BLaER1 treated with 17β-estradiol and CSF1 and Interleukin-3, amounts not matched to agents 10 nM and 100 nM (cell line): ENCODE data around the gene STK25.
"Not testable (repeated sequence)": the region's sequence is repeated elsewhere in the genome, so short reads cannot be mapped to it uniquely, and the experiment has no call there.

Source experiments
- H3K27ac ChIP-seq, 11 experiments: shearing (Covaris generic); formaldehyde crosslinking; 2 replicates each; pipeline ENCODE4 v1.8.1; 2022
- H3K27me3 ChIP-seq, 11 experiments: shearing (Covaris generic); formaldehyde crosslinking; 2 replicates each; pipeline ENCODE4 v1.8.1; 2022
- H3K36me3 ChIP-seq, 11 experiments: shearing (Covaris generic); formaldehyde crosslinking; 2 replicates each; pipeline ENCODE4 v1.8.1; 2022
- H3K4me1 ChIP-seq, 10 experiments: shearing (Covaris generic); formaldehyde crosslinking; 2 replicates each; pipeline ENCODE4 v1.8.1; 2022
- H3K4me2 ChIP-seq, 11 experiments: shearing (Covaris generic); formaldehyde crosslinking; 2 replicates each; pipeline ENCODE4 v1.8.1; 2022
- H3K4me3 ChIP-seq, 10 experiments: shearing (Covaris generic); formaldehyde crosslinking; 2 replicates each; pipeline ENCODE4 v1.8.1; 2022
- H3K9ac ChIP-seq, 11 experiments: shearing (Covaris generic); formaldehyde crosslinking; 2 replicates each; pipeline ENCODE4 v1.8.1; 2022
- H3K9me3 ChIP-seq, 11 experiments: shearing (Covaris generic); formaldehyde crosslinking; replicated peaks in 1 of 11; 2 replicates each; pipeline ENCODE4 v1.8.1; 2022
- H4K20me1 ChIP-seq, 11 experiments: shearing (Covaris generic); formaldehyde crosslinking; 2 replicates each; pipeline ENCODE4 v1.8.1; 2022
- Cebpa-rat ChIP-seq, 11 experiments: shearing (Covaris generic); IDR thresholded peaks; 2 replicates each; pipeline ENCODE4 v1.8.1; 2022

The STK25 gene

DNA sequence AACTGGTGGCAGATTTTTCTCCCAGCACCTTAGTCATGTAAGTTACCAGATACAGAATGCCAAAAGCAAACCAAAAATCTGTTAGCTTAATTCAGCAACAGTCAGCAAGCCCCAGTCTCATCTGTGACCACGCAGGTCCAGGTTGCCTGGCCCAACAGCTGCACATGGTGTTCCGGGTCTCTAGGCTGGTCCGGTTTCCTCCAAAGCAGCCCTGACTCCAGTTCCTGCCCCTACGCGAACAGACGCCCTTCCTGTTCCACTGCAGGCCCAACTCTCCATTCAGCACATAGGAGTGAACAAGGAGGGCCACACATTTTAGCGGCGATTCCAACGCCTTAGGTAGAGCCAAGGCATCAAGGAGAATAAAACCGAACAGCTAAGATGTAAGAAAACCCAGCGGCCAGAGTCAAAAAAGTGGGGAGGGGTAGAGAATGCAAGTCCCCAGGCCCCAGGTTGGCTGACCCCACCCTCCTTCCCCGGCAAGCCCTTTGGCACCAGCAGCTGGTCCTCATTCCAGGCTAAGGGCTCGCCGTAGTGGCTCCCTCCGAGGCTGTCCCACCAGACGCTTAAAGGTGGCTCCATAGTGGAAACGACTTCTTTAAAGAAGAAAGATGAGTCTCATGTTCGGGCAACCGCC is 1.5 kb downstream of the STK25 start:
- Histone ChIP-seq H3K36me3 (peaks cover 6 to 37% (median 30%) of the 10 kb centered on the region in 11 experiments; a peak in 21 of 22 replicates), H3K4me2 (peak overlapping the region; percentile 92 to 100 (median 98)), H3K27me3 (no peaks in the 10 kb centered on the region), H3K27ac (peak overlapping the region in 9 of 11 experiments; percentile 79 to 90 (median 84); a peak in 16 of 22 replicates), H3K4me1 (peaks cover 28 to 38% (median 34%) of the 10 kb centered on the region in 10 experiments), H3K9ac (peak overlapping the region; percentile 75 to 94 (median 87)), H3K4me3 (peak overlapping the region; percentile 81 to 96 (median 91)), H4K20me1 (peaks cover 52 to 61% (median 57%) of the 10 kb centered on the region in 11 experiments), H3K9me3 (no peaks in the 10 kb centered on the region)
- TF ChIP-seq Cebpa-rat (IDR thresholded peaks at IDR 0.05) = no peak

- Histone ChIP-seq H3K4me3 (peak overlapping the region in 6 of 10 experiments; percentile 86 to 95 (median 93); a peak in 6 of 20 replicates), H4K20me1 (peaks cover 58 to 67% (median 63%) of the 10 kb centered on the region in 11 experiments), H3K9ac (peak overlapping the region in 7 of 11 experiments; percentile 3 to 94 (median 89); a peak in 9 of 22 replicates)
Observed at GRCh38 chr2:241506317-241506716, 2.1 kb downstream of the STK25 start.

DNA sequence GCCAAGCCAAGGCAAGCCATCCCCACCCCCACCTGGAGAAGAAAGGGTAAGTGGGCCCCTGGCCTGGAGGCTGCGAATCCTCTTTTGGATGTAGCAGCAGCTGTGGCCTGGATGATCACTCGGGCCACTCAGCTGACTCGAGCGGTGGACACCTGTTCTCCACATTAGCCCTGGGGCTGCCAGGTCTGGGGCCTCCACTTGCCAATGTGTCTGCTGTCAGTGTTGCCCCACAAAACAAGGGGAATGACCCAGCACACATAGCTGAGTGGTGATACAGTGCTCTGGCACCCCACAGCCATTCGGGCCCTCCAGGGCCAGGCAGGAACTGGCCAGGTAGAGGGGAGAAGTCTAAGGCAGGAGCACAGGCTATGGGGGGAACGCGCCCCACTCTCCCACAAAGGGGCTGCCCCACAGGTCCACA is 2.6 kb downstream of the STK25 start:
- Histone ChIP-seq H4K20me1 (peaks cover 63 to 72% (median 68%) of the 10 kb centered on the region in 11 experiments), H3K4me3 (no peak overlapping the region)
- no peak for TF ChIP-seq Cebpa-rat (IDR thresholded peaks at IDR 0.05)

More at GRCh38 chr2:241506317-241506716, 2.1 kb downstream of the STK25 start:
- Histone ChIP-seq H3K4me2 (peak overlapping the region; percentile 92 to 100 (median 98)), H3K36me3 (peaks cover 11 to 43% (median 36%) of the 10 kb centered on the region in 11 experiments), H3K4me1 (peaks cover 28 to 38% (median 34%) of the 10 kb centered on the region in 10 experiments)
- not testable (repeated sequence) for H3K9me3 ChIP-seq, H3K27ac ChIP-seq, H3K27me3 ChIP-seq

GRCh38 chr2:241505086-241505780 is 3.2 kb downstream of the STK25 start:
- H3K4me3 ChIP-seq = no peak overlapping the region
- peak overlapping the region in 10 of 11 experiments; percentile 3 to 89 (median 23); a peak in 6 of 22 replicates for H3K9ac ChIP-seq
- no peak for TF ChIP-seq Cebpa-rat (IDR thresholded peaks at IDR 0.05)
- no peaks in the 10 kb centered on the region for H3K9me3 ChIP-seq
- no peaks in the 10 kb centered on the region for H3K27me3 ChIP-seq
- peaks cover 22 to 54% (median 46%) of the 10 kb centered on the region in 11 experiments for H3K36me3 ChIP-seq
- H3K4me2 ChIP-seq = peak overlapping the region in 8 of 11 experiments; percentile 92 to 100 (median 98); a peak in 10 of 22 replicates
- H3K27ac ChIP-seq = peak overlapping the region in 2 of 11 experiments; percentile 9 to 17; a peak in 1 of 22 replicates
- H4K20me1 ChIP-seq = peaks cover 69 to 78% (median 74%) of the 10 kb centered on the region in 11 experiments
- peaks cover 28 to 38% (median 34%) of the 10 kb centered on the region in 10 experiments for H3K4me1 ChIP-seq

More for the DNA sequence above, 2.6 kb downstream of the STK25 start:
- peaks cover 28 to 38% (median 34%) of the 10 kb centered on the region in 10 experiments for H3K4me1 ChIP-seq
- H3K36me3 ChIP-seq = peaks cover 16 to 48% (median 41%) of the 10 kb centered on the region in 11 experiments
- H3K4me2 ChIP-seq = peak overlapping the region; percentile 92 to 100 (median 98); a peak in 18 of 22 replicates
- H3K9me3 ChIP-seq = no peaks in the 10 kb centered on the region
- H3K27me3 ChIP-seq = no peaks in the 10 kb centered on the region
- no peak overlapping the region for H3K27ac ChIP-seq
- peak overlapping the region in 9 of 11 experiments; percentile 3 to 89 (median 28); a peak in 8 of 22 replicates for H3K9ac ChIP-seq

GRCh38 chr2:241503776-241504392 is 4.5 kb downstream of the STK25 start:
- H4K20me1 ChIP-seq = peaks cover 82 to 91% (median 87%) of the 10 kb centered on the region in 11 experiments
- no peak for TF ChIP-seq Cebpa-rat (IDR thresholded peaks at IDR 0.05)
- H3K4me1 ChIP-seq = peaks cover 20 to 30% (median 26%) of the 10 kb centered on the region in 10 experiments
- H3K27ac ChIP-seq = no peak overlapping the region
- no peaks in the 10 kb centered on the region for H3K9me3 ChIP-seq
- H3K4me2 ChIP-seq = no peak overlapping the region
- H3K36me3 ChIP-seq = peaks cover 35 to 67% (median 60%) of the 10 kb centered on the region in 11 experiments
- peak overlapping the region in 1 of 11 experiments; percentile 35; a peak in 2 of 22 replicates for H3K9ac ChIP-seq
- H3K4me3 ChIP-seq = no peak overlapping the region
- H3K27me3 ChIP-seq = no peaks in the 10 kb centered on the region

- no peak overlapping the region for H3K27ac ChIP-seq
- no peak for TF ChIP-seq Cebpa-rat (IDR thresholded peaks at IDR 0.05)
- no peak overlapping the region for H3K9ac ChIP-seq
- peaks cover 78 to 100% (median 92%) of the 10 kb centered on the region in 11 experiments for H4K20me1 ChIP-seq
- peaks cover 50 to 83% (median 76%) of the 10 kb centered on the region in 11 experiments for H3K36me3 ChIP-seq
- H3K9me3 ChIP-seq = no peaks in the 10 kb centered on the region
- no peak overlapping the region for H3K4me3 ChIP-seq
- no peaks in the 10 kb centered on the region for H3K27me3 ChIP-seq
- H3K4me2 ChIP-seq = no peak overlapping the region
- H3K4me1 ChIP-seq = peaks cover 16 to 23% (median 22%) of the 10 kb centered on the region in 10 experiments
Observed at GRCh38 chr2:241502281-241502680, 6.1 kb downstream of the STK25 start.

DNA sequence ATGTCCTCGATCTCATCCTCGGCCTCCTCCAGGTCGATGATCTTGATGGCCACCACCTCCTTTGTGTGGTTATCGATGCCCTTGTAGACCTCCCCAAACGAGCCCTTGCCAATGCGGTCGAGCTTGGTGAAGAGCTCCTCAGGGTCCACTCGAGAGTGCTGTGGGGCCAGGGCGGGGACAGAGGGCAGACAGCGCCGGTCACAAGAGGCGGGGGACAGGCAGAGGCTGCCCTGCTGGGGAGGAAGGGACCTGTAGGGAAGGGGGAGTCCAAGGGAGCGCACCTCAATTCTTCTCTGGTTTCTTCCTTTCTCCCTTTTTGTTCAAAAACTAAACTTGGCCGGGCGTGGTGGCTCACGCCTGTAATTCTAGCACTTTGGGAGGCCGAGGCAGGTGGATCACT is 6.8 kb downstream of the STK25 start:
- Histone ChIP-seq H3K4me2 (no peak overlapping the region), H3K4me3 (no peak overlapping the region), H3K9me3 (no peaks in the 10 kb centered on the region), H3K9ac (no peak overlapping the region), H4K20me1 (peaks cover 71 to 100% (median 90%) of the 10 kb centered on the region in 11 experiments), H3K27me3 (no peaks in the 10 kb centered on the region), H3K4me1 (peaks cover 9 to 16% (median 15%) of the 10 kb centered on the region in 10 experiments), H3K36me3 (peaks cover 57 to 90% (median 83%) of the 10 kb centered on the region in 11 experiments), H3K27ac (no peak overlapping the region)
- no peak for TF ChIP-seq Cebpa-rat (IDR thresholded peaks at IDR 0.05)

DNA sequence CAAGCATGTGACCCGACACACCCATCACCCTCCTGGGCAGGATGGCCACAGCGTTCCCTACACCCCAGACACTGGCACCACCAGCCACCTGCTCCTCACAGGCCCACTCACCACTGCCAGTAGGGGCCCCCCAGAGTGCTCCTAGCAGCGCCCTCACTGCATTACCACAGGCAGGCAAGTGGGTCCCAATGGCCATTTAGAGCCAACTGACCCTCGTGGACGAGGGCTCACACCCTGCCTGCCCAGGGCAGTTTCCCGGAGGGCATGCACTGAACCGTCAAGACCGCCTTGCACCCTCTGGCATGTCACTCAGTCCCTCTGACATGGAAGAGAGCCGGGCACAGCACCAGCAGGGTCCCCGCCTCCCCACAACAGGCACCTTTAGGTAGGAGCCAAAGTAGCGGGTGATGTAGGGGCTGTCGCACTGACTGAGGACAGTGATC is 7.3 kb downstream of the STK25 start:
- peaks cover 66 to 98% (median 90%) of the 10 kb centered on the region in 11 experiments for H4K20me1 ChIP-seq
- H3K4me1 ChIP-seq = peaks cover 5 to 12% (median 11%) of the 10 kb centered on the region in 10 experiments; a peak in 19 of 20 replicates
- TF ChIP-seq Cebpa-rat (IDR thresholded peaks at IDR 0.05) = no peak
- no peak overlapping the region for H3K9ac ChIP-seq
- no peak overlapping the region for H3K4me2 ChIP-seq
- H3K4me3 ChIP-seq = no peak overlapping the region
- H3K27me3 ChIP-seq = no peaks in the 10 kb centered on the region
- H3K27ac ChIP-seq = no peak overlapping the region
- peaks cover 62 to 94% (median 87%) of the 10 kb centered on the region in 11 experiments for H3K36me3 ChIP-seq
- H3K9me3 ChIP-seq = no peaks in the 10 kb centered on the region
